ENCODE measurements around the gene NUBPL. TPM values are rescaled to one million over a fixed set of nuclear protein-coding genes. Genes with fewer than 3 reads are reported as not detected.
"Not testable (repeated sequence)": the region's sequence is repeated elsewhere in the genome, so short reads cannot be mapped to it uniquely, and the experiment has no call there.

The NUBPL gene
- total RNA-seq, 1 donor: 5.4 TPM

GRCh38 chr14:31576949-31577348, 15.7 kb downstream of the NUBPL start:
- DNase-seq (ENCODE audit: low read depth in 2 of 3, low spot score in 2 of 3): no peak

- no peak for DNase-seq (ENCODE audit: low read depth in 2 of 3, low spot score in 2 of 3)
Observed at GRCh38 chr14:31578266-31578665, 17.1 kb downstream of the NUBPL start.

DNA sequence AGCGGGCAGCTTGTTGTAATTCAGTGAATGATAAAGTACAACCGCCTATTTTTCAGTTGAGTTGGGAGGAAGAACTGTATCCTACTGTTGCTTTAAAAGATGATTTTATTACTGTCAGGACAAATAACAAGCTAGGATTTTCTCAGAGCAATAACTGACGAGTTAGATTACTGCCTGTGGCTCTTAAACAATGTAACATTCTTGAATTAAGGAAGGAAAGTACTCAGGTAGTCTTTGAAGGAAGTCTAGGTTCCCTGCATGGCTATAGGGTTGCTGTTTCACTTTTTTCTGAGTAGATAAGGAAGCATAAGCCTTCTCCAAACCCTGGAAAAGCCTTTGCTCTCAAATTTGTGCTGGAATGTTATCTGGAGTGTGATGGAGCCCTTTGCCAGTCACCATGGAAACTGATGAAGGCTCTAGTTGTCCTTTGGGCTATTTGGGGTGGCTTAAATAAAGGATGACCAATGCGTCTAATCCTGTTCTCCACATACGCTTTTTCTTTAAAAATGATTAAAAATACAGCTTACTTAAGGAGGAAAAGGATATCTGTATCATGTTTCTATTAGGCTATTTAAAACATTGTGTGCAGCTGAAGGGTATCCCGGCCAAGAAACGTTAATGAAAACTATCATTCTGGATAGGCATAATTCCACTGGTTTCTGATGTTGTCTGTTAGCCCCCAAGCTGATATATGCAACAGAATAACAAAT, 17.7 kb downstream of the NUBPL start:
- DNase-seq (ENCODE audit: low read depth in 2 of 3, low spot score in 2 of 3): no peak

DNA sequence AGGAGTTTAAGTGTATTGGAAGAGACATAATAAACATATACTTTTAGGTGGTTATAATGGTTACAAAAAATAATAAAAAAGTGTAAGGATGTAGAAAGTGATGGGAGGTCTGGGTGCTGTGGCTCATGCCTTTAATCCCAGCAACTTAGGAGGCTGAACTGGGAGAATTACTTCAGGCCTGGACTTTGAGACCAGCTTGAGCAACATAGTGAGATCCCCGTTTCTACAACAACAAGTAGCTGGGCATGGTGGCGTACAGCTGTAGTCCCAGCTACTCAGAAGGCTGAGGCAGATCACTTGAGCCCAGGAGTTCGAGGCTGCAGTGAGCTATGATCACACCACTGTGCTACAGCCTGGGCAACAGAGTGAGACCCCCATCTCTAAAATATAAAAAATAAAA, 19.0 kb downstream of the NUBPL start:
- DNase-seq (ENCODE audit: low read depth in 2 of 3, low spot score in 2 of 3): no peak

DNA sequence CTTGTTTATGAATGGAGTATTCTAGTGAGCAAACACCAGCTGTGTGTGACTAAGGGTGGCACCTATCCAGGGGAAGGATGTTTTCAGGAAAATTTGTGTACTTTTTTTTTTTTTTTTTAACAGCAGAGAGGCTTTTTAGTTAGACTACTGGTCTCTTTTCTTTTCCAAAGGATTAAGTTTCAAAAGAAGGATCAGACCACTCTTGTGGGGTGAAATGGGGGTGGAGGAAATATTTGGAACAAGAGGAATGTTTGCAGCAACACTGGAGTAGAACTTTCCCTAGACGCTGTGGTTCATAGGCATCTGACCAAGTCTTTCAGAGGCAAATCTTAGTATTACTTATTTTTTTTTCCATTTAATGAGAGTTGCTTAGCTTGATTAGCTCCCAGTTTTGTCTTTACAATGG, 21.1 kb downstream of the NUBPL start:
- DNase-seq (ENCODE audit: low read depth in 2 of 3, low spot score in 2 of 3): no peak

DNA sequence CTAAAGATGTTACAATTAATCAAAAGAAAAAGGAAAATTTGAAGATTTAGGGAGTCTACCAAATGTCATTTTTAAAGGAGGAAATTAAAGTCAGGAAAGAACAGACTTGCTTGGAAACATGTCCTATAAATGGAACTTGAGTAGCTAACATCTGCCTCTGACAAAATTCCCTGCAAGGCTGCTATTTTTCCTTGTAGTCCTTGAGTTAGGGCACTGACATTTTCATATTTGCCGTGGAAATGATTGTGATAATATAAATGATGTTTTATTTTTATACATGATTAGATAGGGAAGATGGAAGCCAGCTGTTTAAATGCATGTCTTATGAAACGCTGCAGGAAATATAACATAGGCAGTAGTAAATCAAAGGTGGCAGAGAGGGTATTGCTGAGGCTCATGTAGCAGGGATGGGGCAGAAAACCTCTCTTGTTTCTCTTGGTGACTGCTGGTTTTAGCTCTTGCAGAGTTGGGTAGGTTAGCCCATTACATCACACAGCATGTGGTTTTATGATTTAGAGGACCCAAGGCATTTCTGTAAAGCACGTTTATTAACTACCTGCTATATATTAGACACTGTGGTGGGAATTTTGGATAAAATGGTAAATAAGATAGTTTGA, 21.7 kb downstream of the NUBPL start:
- no peak for DNase-seq (ENCODE audit: low read depth in 2 of 3, low spot score in 2 of 3)

DNA sequence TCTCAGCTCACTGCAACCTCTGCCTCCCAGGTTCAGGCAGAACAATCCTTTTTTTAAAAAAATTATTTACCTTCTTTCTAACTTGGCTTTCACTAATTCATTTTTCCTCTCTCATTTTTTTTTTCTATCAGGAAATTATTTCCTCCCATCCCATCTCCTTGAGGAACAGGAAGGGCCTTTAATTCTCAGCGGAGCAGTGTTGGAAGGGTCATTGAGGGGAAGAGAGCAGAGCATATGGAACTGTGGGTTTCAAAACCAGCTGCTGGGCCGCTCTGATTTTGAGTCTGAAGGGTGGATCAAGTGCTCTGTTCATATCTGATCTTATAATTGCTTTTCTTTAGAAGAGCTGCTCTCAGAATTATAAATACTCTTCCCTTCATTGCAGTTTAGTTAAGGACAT, 29.0 kb downstream of the NUBPL start:
- DNase-seq (ENCODE audit: low read depth in 2 of 3, low spot score in 2 of 3): no peak

DNA sequence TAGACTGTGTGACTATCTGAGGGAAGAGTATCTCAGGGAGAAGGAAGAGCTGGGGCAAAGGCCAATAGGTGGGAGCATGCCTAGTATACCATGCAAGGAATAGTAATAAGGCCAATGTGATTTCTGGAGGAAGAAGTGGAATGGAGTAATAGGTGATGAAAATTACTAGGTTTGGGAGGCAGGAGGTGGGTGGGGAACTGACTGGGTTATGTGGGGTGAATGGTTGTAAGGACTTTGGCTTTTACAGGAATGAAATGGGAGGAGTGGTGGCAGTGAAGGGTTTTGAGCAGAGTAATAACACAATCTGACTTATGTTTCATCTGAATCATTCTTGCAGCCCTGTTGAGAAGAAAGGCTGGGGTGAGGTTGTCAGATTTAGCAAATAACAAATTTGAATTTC, 30.9 kb downstream of the NUBPL start:
- no peak for DNase-seq (ENCODE audit: low read depth in 2 of 3, low spot score in 2 of 3)

GRCh38 chr14:31592631-31593030, 31.4 kb downstream of the NUBPL start:
- no peak for DNase-seq (ENCODE audit: low read depth in 2 of 3, low spot score in 2 of 3)

DNA sequence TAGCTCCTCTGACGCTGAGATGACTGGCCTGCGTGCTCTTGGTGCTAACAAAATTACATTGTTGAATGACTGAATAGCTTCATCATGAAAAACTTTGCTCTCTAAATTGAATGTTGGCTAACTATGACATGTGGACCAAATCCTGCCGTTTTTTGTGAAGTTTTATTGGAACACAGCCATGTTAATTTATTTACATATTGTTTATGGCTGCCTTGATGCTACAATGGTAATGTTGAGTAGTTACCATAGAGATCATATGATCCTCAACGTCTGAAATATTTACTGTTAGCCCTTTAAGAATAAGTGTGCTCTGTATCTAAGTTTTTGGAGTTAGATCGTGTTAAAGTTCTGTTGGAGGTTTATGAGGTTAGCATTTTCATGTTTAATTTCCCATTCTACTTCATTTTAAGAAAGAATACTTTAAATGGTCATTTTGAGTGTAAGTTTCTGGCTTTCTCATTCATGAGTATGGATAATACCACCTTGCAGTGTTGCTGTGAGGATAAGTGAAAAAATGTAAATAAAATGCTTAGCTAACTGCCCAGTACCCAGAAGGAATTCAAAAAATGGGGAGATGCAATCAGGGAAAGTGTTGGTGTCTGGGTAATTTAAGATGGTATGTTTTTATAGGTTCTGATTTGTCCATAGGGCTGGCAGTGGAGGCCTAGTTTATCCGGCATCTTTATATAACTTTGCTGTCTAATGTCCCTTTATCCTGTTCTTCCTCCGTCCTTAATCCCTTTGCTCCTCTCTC, 35.3 kb downstream of the NUBPL start:
- DNase-seq (ENCODE audit: low read depth in 2 of 3, low spot score in 2 of 3): no peak

DNA sequence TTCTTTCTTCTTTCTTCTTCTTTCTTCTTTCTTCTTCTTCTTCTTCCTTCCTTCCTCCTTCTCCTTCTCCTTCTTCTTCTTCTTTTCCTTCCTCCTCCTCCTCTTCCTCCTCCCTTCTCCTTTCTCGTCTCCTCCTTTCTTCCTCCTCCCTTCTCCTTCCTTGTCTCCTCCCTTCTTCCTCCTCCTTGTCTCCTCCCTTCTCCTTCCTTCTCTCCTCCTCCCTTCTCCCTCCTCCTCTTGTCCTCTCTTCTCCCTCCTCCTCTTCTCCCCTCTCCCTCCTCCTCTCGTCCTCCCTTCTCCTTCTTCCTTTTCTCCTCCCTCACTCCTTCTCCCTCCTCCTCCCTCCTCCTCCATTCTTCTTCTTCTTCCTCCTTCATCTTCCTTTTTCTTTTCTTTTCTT, 44.5 kb downstream of the NUBPL start:
- DNase-seq (ENCODE audit: low read depth in 2 of 3, low spot score in 2 of 3): no peak

DNA sequence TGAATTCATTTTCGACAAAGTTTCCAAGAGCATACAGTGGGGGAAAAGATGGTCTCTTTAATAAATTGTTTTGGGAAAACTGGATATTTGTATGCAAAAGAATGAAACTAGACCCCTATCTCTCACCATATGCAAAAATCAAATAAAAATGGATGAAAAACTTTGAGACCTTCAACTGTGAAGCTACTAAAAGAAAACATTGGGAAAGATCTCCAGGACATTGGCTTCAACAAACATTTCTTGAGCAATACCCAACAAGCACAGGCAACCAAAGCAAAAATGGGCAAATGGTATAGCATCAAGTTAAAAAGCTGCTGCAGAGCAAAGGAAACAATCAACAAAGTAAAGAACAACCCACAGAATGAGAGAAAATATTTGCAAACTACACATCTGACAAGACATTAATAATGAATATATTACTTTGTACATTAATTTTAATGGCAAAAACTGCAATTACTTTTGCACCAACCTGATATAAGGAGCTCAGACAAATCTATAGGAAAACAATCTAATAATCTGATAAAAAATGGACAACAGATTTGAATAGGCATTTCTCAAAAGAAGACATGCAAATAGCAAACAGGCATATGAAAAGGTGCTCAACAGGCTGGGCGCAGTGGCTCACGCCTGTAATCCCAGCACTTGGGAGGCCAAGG, 50.7 kb downstream of the NUBPL start:
- no peak for DNase-seq (ENCODE audit: low read depth in 2 of 3, low spot score in 2 of 3)

GRCh38 chr14:31613188-31613587, 52.0 kb downstream of the NUBPL start:
- DNase-seq (ENCODE audit: low read depth in 2 of 3, low spot score in 2 of 3): no peak

GRCh38 chr14:31618884-31619283, 57.7 kb downstream of the NUBPL start:
- not testable (repeated sequence) for DNase-seq (ENCODE audit: low read depth in 2 of 3, low spot score in 2 of 3)

GRCh38 chr14:31619440-31619839, 58.2 kb downstream of the NUBPL start:
- DNase-seq (ENCODE audit: low read depth in 2 of 3, low spot score in 2 of 3): no peak

DNA sequence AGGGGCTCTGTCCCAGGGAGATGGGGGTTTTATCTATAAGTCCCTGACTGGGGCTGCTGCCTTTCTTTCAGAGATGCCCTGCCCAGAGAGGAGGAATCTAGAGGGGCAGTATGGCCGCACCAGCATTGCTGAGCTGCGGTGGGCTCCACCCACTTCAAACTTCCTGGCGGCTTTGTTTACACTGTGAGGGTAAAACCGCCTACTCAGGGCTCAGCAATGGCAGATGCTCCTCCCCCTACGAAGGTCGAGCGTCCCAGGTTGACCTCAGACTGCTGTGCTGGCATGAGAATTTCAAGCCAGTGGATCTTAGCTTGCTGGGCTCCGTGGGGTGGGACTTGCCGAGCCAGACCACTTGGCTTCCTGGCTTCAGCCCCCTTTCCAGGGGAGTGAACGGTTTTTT, 59.7 kb downstream of the NUBPL start:
- DNase-seq (ENCODE audit: low read depth in 2 of 3, low spot score in 2 of 3): not testable (repeated sequence)

DNA sequence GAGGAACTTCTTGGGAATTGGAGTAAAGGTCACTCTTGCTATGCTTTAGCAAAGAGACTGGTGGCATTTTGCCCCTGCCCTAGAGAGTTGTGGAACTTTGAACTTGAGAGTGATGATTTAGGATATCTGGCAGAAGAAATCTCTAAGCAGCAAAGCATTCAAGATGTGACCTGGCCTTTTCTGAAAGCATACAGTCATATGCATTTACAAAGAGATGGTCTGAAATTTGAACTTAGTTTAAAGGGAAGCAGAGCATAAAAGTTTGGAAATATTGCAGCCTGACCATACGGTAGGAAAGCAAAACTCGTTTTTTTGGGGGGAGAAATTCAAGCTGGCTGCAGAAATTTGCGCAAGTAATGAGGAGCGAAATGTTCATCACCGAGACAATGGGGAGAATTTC, 60.9 kb downstream of the NUBPL start:
- DNase-seq (ENCODE audit: low read depth in 2 of 3, low spot score in 2 of 3): no peak

- DNase-seq (ENCODE audit: low read depth in 2 of 3, low spot score in 2 of 3): not testable (repeated sequence)
Observed at GRCh38 chr14:31652900-31653299, 91.7 kb downstream of the NUBPL start.

GRCh38 chr14:31657917-31658316, 96.7 kb downstream of the NUBPL start:
- DNase-seq (ENCODE audit: low read depth in 2 of 3, low spot score in 2 of 3): no peak

- no peak for DNase-seq (ENCODE audit: low read depth in 2 of 3, low spot score in 2 of 3)
Observed at GRCh38 chr14:31659278-31659677, 98.1 kb downstream of the NUBPL start.

- DNase-seq (ENCODE audit: low read depth in 2 of 3, low spot score in 2 of 3): no peak
Observed at GRCh38 chr14:31660191-31660590, 99.0 kb downstream of the NUBPL start.

All from hematopoietic multipotent progenitor cell (in vitro differentiated cells).